ENCODE data around the gene PHETA1. TPM values are rescaled to one million over a fixed set of nuclear protein-coding genes. Genes with fewer than 3 reads are reported as not detected.

The PHETA1 gene
- total and polyA plus RNA-seq, 2 of the 13 experiments (the other 11 are each of a cell fraction or from before 2014, with no cell fraction given) = 11.3 to 20.8 TPM

DNA sequence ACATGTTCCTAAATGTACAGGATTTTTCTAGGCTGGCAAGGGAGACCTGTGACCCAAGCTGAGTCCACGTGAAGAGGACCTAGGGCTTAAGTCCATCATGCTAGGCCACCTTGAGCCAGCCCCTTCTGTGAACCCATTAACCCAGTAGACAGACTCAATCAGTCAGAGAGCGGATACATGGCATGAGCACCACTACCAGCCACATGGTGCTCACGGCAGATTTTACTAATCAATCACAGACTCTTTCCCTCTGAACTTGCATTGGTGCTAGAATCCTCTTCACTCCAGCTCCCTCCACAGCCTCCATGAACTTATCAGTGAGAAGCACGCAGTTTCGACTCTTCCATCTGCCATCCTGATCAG, 9.0 kb downstream of the PHETA1 start:
- Histone ChIP-seq H3K36me3 (replicated peaks in 1 of 2; ENCODE audit: control insufficient read depth in 1 of 2, insufficient read depth in 2 of 2, low read length in 2 of 2) (peaks cover 0 to 12% of the 10 kb centered on the region in 2 experiments; a peak in 2 of 5 replicates), H3K4me2 (ENCODE audit: low read depth, low read length) (peak overlapping the region; percentile 69), H3K27ac (ENCODE audit: extremely low read length, insufficient read depth, low read length) (no peak overlapping the region), H3K79me2 (ENCODE audit: insufficient read depth, low read length) (no peaks in the 10 kb centered on the region), H3K9me3 (ENCODE audit: low read length) (no peaks in the 10 kb centered on the region), H4K20me1 (ENCODE audit: insufficient read depth, low read length) (peaks cover under 1% of the 10 kb centered on the region; the same call in 1 of the 2 replicates), H3K9ac (ENCODE audit: insufficient read depth, low read depth, low read length) (no peak overlapping the region), H3K4me1 (ENCODE audit: insufficient read depth, low read length) (peaks cover 49% of the 10 kb centered on the region), H3K27me3 (ENCODE audit: control insufficient read depth in 1 of 2, insufficient read depth in 2 of 2, low read length in 2 of 2) (no peaks in the 10 kb centered on the region; a peak in 1 of 5 replicates), H3K4me3 (replicated peaks in 1 of 3; ENCODE audit: insufficient read depth in 1 of 3, low read depth in 2 of 3, low read length in 3 of 3) (no peak overlapping the region), H2AFZ (ENCODE audit: low read length) (no peak overlapping the region)
- ChIA-PET POLR2A (interaction anchor here (1.5 kb wide), 1 partner anchor 8 kb away, joined by 15 read pairs; the partner anchor contains the start of gene PHETA1), CTCF (ENCODE audit: low intra/inter-chr PET ratio, low total read pairs) (no interaction called here)
- WGBS (ENCODE audit: low lambda C conversion rate) = 39% methylated on average over 5 of the region's 5 CpGs
- ATAC-seq = peak; percentile 15
- intact Hi-C loops (cut with micrococcal nuclease; ENCODE audit: unreplicated experiment) = no loop called here
- no peak for DNase-seq (ENCODE audit: low spot score)
- FAIRE-seq = no peak
- in situ Hi-C loops (cut with HindIII; ENCODE audit: extremely low pct_ligation_motif_present, low pct_unique_long_range_greater_than_20kb) = no loop called here
- BruUV-seq (replicated peaks) = TSS peak; percentile 26
- TF ChIP-seq NFKBIZ (CRISPR knock-in tag; IDR thresholded peaks at IDR 0.05) (0 out of 2 replicates have a peak, but pooled peaks have one; percentile 21), MXD4 (CRISPR knock-in tag; IDR thresholded peaks at IDR 0.05) (0 out of 2 replicates have a peak, but pooled peaks have one; percentile 17), CBX5 (CRISPR knock-in tag; IDR thresholded peaks at IDR 0.05; ENCODE audit: borderline replicate concordance) (no peak), ZNF296 (CRISPR knock-in tag; conservative IDR thresholded peaks at IDR 0.05) (no peak), KDM2A (CRISPR knock-in tag; IDR thresholded peaks at IDR 0.05; ENCODE audit: borderline replicate concordance, low read depth) (peak; percentile 31; the same call in 1 of the 2 replicates), TMF1 (CRISPR knock-in tag; IDR thresholded peaks at IDR 0.05; ENCODE audit: low read depth) (0 out of 2 replicates have a peak, but pooled peaks have one; percentile 47), ZNF777 (CRISPR knock-in tag; IDR thresholded peaks at IDR 0.05) (no peak)
- TF ChIP-seq, protein P1, sequence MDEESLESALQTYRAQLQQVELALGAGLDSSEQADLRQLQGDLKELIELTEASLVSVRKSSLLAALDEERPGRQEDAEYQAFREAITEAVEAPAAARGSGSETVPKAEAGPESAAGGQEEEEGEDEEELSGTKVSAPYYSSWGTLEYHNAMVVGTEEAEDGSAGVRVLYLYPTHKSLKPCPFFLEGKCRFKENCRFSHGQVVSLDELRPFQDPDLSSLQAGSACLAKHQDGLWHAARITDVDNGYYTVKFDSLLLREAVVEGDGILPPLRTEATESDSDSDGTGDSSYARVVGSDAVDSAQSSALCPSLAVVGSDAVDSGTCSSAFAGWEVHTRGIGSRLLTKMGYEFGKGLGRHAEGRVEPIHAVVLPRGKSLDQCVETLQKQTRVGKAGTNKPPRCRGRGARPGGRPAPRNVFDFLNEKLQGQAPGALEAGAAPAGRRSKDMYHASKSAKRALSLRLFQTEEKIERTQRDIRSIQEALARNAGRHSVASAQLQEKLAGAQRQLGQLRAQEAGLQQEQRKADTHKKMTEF (CRISPR knock-in tag; IDR thresholded peaks at IDR 0.05) = 0 out of 2 replicates have a peak, but pooled peaks have one; percentile 14
